GM23338 (cell line): ENCODE results near the gene RNF152. TPM values are rescaled to one million over a fixed set of nuclear protein-coding genes. Genes with fewer than 3 reads are reported as not detected.

Source experiments
- ATAC-seq: fragments of 200-7000 bp; cut with Tn5 transposase; 3 replicates; pipeline ENCODE4 v1.9.1; 2020
- DNase-seq: peaks from one replicate; pipeline ENCODE4 v3.0.0-alpha.2; 2015; ENCODE audit warnings: low spot score
- H2AFZ ChIP-seq: fragments of 200-600 bp; sonication (generic); 2 replicates; pipeline ENCODE4 v1.8.0; 2016; ENCODE audit warnings: antibody characterized with exemption, mild to moderate bottlenecking, moderate library complexity
- H3F3A ChIP-seq: fragments of 200-600 bp; sonication (generic); replicated peaks from 2 replicates; pipeline ENCODE4 v1.8.0; 2017; ENCODE audit warnings: antibody characterized with exemption, mixed run types, low read depth
- H3K27ac ChIP-seq: fragments of 200-600 bp; sonication (generic); 2 replicates; pipeline ENCODE4 v1.6.1; 2016; ENCODE audit warnings: low read depth
- H3K27me3 ChIP-seq: fragments of 200-600 bp; sonication (generic); 2 replicates; pipeline ENCODE4 v1.8.0; 2016; ENCODE audit warnings: mild to moderate bottlenecking, mixed run types, moderate library complexity; ENCODE audit not compliant: insufficient read depth
- H3K36me3 ChIP-seq: fragments of 200-600 bp; sonication (generic); 2 replicates; pipeline ENCODE4 v1.8.0; 2016; ENCODE audit warnings: mild to moderate bottlenecking; ENCODE audit not compliant: insufficient read depth
- H3K4me1 ChIP-seq: fragments of 200-600 bp; sonication (generic); 2 replicates; pipeline ENCODE4 v1.8.0; 2016; ENCODE audit warnings: mild to moderate bottlenecking, moderate library complexity; ENCODE audit not compliant: insufficient read depth
- H3K4me2 ChIP-seq: fragments of 200-600 bp; sonication (generic); 2 replicates; pipeline ENCODE4 v1.7.1; 2017; ENCODE audit warnings: mixed run types
- H3K4me3 ChIP-seq: fragments of 200-600 bp; sonication (generic); 2 replicates; pipeline ENCODE4 v1.6.1; 2016; ENCODE audit warnings: mixed run types
- H3K79me2 ChIP-seq: fragments of 200-600 bp; sonication (generic); replicated peaks from 2 replicates; pipeline ENCODE4 v1.8.0; 2017; ENCODE audit warnings: mild to moderate bottlenecking; ENCODE audit not compliant: insufficient read depth
- H3K9me2 ChIP-seq: fragments of 200-600 bp; sonication (generic); 2 replicates; pipeline ENCODE4 v1.8.0; 2017; ENCODE audit not compliant: insufficient read depth
- H4K20me1 ChIP-seq: fragments of 200-600 bp; sonication (generic); replicated peaks from 2 replicates; pipeline ENCODE4 v1.8.0; 2017; ENCODE audit warnings: mild to moderate bottlenecking; ENCODE audit not compliant: insufficient read depth
- H3K27ac Mint-ChIP-seq: 2 replicates; pipeline ENCODE4 v1.8.0; 2020; ENCODE audit warnings: inconsistent platforms, mild to moderate bottlenecking, moderate library complexity, mixed read lengths
- H3K27me3 Mint-ChIP-seq: 3 replicates; pipeline ENCODE4 v1.8.0; 2022; ENCODE audit warnings: low read depth, mild to moderate bottlenecking, moderate library complexity, mixed read lengths, inconsistent platforms; ENCODE audit not compliant: insufficient read depth, poor library complexity
- H3K36me3 Mint-ChIP-seq: 3 replicates; pipeline ENCODE4 v1.8.0; 2021; ENCODE audit warnings: low read depth, mild to moderate bottlenecking, inconsistent platforms, moderate library complexity, mixed read lengths
- H3K4me1 Mint-ChIP-seq: 3 replicates; pipeline ENCODE4 v1.8.0; 2020; ENCODE audit warnings: mild to moderate bottlenecking, inconsistent platforms, mixed read lengths
- H3K4me3 Mint-ChIP-seq: 3 replicates; pipeline ENCODE4 v1.8.0; 2021; ENCODE audit warnings: moderate library complexity, mild to moderate bottlenecking, inconsistent platforms, mixed read lengths
- H3K9me3 Mint-ChIP-seq: 3 replicates; pipeline ENCODE4 v1.8.0; 2020; ENCODE audit warnings: moderate library complexity, mild to moderate bottlenecking, inconsistent platforms, mixed read lengths
- CREB1 ChIP-seq: fragments of 250-450 bp; sonication (Bioruptor Pico); IDR thresholded peaks from 2 replicates; pipeline ENCODE4 v1.5.0; 2020; ENCODE audit warnings: low read depth, mild to moderate bottlenecking, moderate library complexity
- EZH2 ChIP-seq: fragments of 200-600 bp; sonication (generic); IDR thresholded peaks from one replicate; pipeline ENCODE4 v1.8.0; 2017; ENCODE audit warnings: antibody characterized with exemption, mild to moderate bottlenecking, low read depth; ENCODE audit not compliant: unreplicated experiment
- EZH2phosphoT487 ChIP-seq: fragments of 200-600 bp; sonication (generic); IDR thresholded peaks from one replicate; pipeline ENCODE4 v1.8.1; 2018; ENCODE audit warnings: antibody characterized with exemption; ENCODE audit not compliant: unreplicated experiment
- JUNB ChIP-seq: IDR thresholded peaks from one replicate; pipeline ENCODE4 v1.6.1; 2016; ENCODE audit warnings: antibody characterized with exemption; ENCODE audit not compliant: unreplicated experiment
- NANOG ChIP-seq: IDR thresholded peaks from 2 replicates; pipeline ENCODE4 v1.6.1; 2016; ENCODE audit warnings: antibody characterized with exemption, borderline replicate concordance
- POLR2AphosphoS5 ChIP-seq: IDR thresholded peaks from 2 replicates; pipeline ENCODE4 v1.6.1; 2016; ENCODE audit warnings: antibody characterized with exemption, low read depth
- STAT1 ChIP-seq: IDR thresholded peaks from one replicate; pipeline ENCODE4 v1.6.1; 2016; ENCODE audit warnings: antibody characterized with exemption; ENCODE audit not compliant: unreplicated experiment
- ZNF114 ChIP-seq: fragments of 250-450 bp; sonication (Bioruptor Pico); IDR thresholded peaks from 2 replicates; pipeline ENCODE4 v1.5.0; 2020; ENCODE audit warnings: mild to moderate bottlenecking, moderate library complexity
- ZNF331 ChIP-seq: fragments of 250-450 bp; sonication (Bioruptor Pico); IDR thresholded peaks from 2 replicates; pipeline ENCODE4 v1.5.0; 2020; ENCODE audit warnings: low read depth, mild to moderate bottlenecking, moderate library complexity
- polyA plus RNA-seq: library from polyadenylated mRNA; unstranded; fragments of >200 nt; fragmentation: Nextera tagmentation; extraction: Ambion mirVana; gene quantifications from 2 replicates; pipeline ENCODE4 v1.2.1, GENCODE V29; 2016
- total RNA-seq: library from RNA; depleted of rRNA; stranded (reverse); fragments of >200 nt; shearing (Covaris generic); gene quantifications from 2 replicates; pipeline ENCODE4 v1.2.3, GENCODE V29; 2014
- TF ChIP-seq, protein P1 (sequence below): fragments of 250-450 bp; sonication (Bioruptor Pico); IDR thresholded peaks from 2 replicates; pipeline ENCODE4 v1.5.0; 2020; ENCODE audit warnings: mild to moderate bottlenecking, moderate library complexity
- TF ChIP-seq, protein P2 (sequence below): IDR thresholded peaks from one replicate; pipeline ENCODE4 v1.6.1; 2018; ENCODE audit warnings: antibody characterized with exemption; ENCODE audit not compliant: unreplicated experiment
- TF ChIP-seq, protein P3 (sequence below), 2 experiments: fragments of 200-600 bp in 1 of 2; sonication (generic) in 1 of 2; conservative IDR thresholded peaks; 2 replicates each; pipeline versions ENCODE4 v1.5.1 to v1.6.1; 2016 to 2017; ENCODE audit warnings: antibody characterized with exemption in 2 of 2, low read depth in 2 of 2, mild to moderate bottlenecking in 2 of 2, moderate library complexity in 1 of 2
- TF ChIP-seq, protein P4 (sequence below): IDR thresholded peaks from 2 replicates; pipeline ENCODE4 v1.6.1; 2016; ENCODE audit warnings: antibody characterized with exemption

The RNF152 gene
- total and polyA plus RNA-seq, 2 experiments from 2014 or later, result 1.2 to 2.9 TPM

DNA sequence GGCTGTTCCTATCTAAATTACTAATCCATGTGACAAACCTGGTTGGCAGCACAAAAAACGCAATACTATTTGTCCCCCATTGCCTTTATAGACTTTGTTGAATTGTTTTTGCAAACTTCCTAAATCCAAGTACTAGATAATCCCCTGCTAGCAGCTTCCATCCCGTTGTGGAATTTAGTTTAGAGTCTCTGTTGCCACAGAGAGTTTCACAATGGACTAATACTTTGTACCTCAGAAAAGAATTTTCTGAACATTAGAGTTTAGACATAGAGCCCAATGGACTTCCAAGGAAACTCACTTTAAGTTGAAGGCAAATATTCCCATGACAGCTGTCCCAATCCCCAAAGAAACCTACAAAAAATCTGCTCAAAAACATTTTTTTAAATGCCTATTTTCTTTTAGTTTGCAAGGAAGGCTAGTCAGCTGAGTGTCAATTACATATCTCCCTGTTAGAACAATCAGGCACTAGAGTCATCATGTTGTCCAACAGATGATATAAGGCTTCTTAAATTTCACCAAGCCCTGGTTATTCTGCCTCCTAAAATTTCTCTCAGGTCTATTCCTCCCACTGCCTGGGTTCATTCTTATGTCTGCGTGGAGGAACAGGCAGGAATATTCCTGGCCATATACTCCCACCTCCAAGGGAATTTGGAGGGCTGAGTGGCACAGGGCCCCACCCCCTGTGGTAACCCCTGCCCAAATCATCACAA lies 27.2 kb downstream of the RNF152 start:
- Mint-ChIP-seq H3K4me3 (no peak overlapping the region), H3K9me3 (no peaks in the 10 kb centered on the region), H3K27me3 (peaks cover 9% of the 10 kb centered on the region), H3K4me1 (peaks cover 5% of the 10 kb centered on the region; the same call in 2 of the 3 replicates), H3K36me3 (peaks cover 3% of the 10 kb centered on the region; the same call in 1 of the 3 replicates), H3K27ac (no peak overlapping the region)
- no peaks in the 10 kb centered on the region for H4K20me1 ChIP-seq
- TF ChIP-seq, protein P1, sequence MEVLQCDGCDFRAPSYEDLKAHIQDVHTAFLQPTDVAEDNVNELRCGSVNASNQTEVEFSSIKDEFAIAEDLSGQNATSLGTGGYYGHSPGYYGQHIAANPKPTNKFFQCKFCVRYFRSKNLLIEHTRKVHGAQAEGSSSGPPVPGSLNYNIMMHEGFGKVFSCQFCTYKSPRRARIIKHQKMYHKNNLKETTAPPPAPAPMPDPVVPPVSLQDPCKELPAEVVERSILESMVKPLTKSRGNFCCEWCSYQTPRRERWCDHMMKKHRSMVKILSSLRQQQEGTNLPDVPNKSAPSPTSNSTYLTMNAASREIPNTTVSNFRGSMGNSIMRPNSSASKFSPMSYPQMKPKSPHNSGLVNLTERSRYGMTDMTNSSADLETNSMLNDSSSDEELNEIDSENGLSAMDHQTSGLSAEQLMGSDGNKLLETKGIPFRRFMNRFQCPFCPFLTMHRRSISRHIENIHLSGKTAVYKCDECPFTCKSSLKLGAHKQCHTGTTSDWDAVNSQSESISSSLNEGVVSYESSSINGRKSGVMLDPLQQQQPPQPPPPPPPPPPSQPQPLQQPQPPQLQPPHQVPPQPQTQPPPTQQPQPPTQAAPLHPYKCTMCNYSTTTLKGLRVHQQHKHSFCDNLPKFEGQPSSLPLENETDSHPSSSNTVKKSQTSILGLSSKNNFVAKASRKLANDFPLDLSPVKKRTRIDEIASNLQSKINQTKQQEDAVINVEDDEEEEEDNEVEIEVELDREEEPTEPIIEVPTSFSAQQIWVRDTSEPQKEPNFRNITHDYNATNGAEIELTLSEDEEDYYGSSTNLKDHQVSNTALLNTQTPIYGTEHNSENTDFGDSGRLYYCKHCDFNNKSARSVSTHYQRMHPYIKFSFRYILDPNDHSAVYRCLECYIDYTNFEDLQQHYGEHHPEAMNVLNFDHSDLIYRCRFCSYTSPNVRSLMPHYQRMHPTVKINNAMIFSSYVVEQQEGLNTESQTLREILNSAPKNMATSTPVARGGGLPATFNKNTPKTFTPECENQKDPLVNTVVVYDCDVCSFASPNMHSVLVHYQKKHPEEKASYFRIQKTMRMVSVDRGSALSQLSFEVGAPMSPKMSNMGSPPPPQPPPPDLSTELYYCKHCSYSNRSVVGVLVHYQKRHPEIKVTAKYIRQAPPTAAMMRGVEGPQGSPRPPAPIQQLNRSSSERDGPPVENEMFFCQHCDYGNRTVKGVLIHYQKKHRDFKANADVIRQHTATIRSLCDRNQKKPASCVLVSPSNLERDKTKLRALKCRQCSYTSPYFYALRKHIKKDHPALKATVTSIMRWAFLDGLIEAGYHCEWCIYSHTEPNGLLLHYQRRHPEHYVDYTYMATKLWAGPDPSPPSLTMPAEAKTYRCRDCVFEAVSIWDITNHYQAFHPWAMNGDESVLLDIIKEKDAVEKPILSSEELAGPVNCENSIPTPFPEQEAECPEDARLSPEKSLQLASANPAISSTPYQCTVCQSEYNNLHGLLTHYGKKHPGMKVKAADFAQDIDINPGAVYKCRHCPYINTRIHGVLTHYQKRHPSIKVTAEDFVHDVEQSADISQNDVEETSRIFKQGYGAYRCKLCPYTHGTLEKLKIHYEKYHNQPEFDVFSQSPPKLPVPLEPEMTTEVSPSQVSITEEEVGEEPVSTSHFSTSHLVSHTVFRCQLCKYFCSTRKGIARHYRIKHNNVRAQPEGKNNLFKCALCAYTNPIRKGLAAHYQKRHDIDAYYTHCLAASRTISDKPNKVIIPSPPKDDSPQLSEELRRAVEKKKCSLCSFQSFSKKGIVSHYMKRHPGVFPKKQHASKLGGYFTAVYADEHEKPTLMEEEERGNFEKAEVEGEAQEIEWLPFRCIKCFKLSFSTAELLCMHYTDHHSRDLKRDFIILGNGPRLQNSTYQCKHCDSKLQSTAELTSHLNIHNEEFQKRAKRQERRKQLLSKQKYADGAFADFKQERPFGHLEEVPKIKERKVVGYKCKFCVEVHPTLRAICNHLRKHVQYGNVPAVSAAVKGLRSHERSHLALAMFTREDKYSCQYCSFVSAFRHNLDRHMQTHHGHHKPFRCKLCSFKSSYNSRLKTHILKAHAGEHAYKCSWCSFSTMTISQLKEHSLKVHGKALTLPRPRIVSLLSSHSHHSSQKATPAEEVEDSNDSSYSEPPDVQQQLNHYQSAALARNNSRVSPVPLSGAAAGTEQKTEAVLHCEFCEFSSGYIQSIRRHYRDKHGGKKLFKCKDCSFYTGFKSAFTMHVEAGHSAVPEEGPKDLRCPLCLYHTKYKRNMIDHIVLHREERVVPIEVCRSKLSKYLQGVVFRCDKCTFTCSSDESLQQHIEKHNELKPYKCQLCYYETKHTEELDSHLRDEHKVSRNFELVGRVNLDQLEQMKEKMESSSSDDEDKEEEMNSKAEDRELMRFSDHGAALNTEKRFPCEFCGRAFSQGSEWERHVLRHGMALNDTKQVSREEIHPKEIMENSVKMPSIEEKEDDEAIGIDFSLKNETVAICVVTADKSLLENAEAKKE (CRISPR knock-in tag), result no peak
- no peak for TF ChIP-seq POLR2AphosphoS5
- TF ChIP-seq EZH2, result no peak
- TF ChIP-seq, protein P2, sequence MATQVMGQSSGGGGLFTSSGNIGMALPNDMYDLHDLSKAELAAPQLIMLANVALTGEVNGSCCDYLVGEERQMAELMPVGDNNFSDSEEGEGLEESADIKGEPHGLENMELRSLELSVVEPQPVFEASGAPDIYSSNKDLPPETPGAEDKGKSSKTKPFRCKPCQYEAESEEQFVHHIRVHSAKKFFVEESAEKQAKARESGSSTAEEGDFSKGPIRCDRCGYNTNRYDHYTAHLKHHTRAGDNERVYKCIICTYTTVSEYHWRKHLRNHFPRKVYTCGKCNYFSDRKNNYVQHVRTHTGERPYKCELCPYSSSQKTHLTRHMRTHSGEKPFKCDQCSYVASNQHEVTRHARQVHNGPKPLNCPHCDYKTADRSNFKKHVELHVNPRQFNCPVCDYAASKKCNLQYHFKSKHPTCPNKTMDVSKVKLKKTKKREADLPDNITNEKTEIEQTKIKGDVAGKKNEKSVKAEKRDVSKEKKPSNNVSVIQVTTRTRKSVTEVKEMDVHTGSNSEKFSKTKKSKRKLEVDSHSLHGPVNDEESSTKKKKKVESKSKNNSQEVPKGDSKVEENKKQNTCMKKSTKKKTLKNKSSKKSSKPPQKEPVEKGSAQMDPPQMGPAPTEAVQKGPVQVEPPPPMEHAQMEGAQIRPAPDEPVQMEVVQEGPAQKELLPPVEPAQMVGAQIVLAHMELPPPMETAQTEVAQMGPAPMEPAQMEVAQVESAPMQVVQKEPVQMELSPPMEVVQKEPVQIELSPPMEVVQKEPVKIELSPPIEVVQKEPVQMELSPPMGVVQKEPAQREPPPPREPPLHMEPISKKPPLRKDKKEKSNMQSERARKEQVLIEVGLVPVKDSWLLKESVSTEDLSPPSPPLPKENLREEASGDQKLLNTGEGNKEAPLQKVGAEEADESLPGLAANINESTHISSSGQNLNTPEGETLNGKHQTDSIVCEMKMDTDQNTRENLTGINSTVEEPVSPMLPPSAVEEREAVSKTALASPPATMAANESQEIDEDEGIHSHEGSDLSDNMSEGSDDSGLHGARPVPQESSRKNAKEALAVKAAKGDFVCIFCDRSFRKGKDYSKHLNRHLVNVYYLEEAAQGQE, result no peak
- no peak for TF ChIP-seq NANOG
- no peak for TF ChIP-seq ZNF331 (CRISPR knock-in tag)
- TF ChIP-seq CREB1 (CRISPR knock-in tag), result no peak
- TF ChIP-seq, protein P3, sequence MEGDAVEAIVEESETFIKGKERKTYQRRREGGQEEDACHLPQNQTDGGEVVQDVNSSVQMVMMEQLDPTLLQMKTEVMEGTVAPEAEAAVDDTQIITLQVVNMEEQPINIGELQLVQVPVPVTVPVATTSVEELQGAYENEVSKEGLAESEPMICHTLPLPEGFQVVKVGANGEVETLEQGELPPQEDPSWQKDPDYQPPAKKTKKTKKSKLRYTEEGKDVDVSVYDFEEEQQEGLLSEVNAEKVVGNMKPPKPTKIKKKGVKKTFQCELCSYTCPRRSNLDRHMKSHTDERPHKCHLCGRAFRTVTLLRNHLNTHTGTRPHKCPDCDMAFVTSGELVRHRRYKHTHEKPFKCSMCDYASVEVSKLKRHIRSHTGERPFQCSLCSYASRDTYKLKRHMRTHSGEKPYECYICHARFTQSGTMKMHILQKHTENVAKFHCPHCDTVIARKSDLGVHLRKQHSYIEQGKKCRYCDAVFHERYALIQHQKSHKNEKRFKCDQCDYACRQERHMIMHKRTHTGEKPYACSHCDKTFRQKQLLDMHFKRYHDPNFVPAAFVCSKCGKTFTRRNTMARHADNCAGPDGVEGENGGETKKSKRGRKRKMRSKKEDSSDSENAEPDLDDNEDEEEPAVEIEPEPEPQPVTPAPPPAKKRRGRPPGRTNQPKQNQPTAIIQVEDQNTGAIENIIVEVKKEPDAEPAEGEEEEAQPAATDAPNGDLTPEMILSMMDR (conservative IDR thresholded peaks at IDR 0.05; ENCODE audit: low read depth in 2 of 2), result no peak
- no peak for TF ChIP-seq STAT1
- no peak for TF ChIP-seq ZNF114 (CRISPR knock-in tag)
- no peak for TF ChIP-seq EZH2phosphoT487
- TF ChIP-seq, protein P4, sequence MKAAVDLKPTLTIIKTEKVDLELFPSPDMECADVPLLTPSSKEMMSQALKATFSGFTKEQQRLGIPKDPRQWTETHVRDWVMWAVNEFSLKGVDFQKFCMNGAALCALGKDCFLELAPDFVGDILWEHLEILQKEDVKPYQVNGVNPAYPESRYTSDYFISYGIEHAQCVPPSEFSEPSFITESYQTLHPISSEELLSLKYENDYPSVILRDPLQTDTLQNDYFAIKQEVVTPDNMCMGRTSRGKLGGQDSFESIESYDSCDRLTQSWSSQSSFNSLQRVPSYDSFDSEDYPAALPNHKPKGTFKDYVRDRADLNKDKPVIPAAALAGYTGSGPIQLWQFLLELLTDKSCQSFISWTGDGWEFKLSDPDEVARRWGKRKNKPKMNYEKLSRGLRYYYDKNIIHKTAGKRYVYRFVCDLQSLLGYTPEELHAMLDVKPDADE, result no peak
- no peak for TF ChIP-seq JUNB
- H3K27me3 ChIP-seq, result no peaks in the 10 kb centered on the region
- ATAC-seq (no peak), DNase-seq (no peak)
- no peaks in the 10 kb centered on the region for H3K36me3 ChIP-seq
- H3F3A ChIP-seq, result no peaks in the 10 kb centered on the region
- H3K9me2 ChIP-seq, result peaks cover 3% of the 10 kb centered on the region; the same call in 1 of the 2 replicates
- no peak overlapping the region for H3K4me3 ChIP-seq
- H3K79me2 ChIP-seq, result 0 out of 2 replicates have a peak, but pooled peaks cover 3% of the 10 kb centered on the region
- H3K4me1 ChIP-seq, result no peaks in the 10 kb centered on the region
- H3K27ac ChIP-seq, result no peak overlapping the region
- H2AFZ ChIP-seq, result no peak overlapping the region
- no peak overlapping the region for H3K4me2 ChIP-seq
